GM11168 (cell line): Measurements from ENCODE around the gene HMCN2.
"Not testable (repeated sequence)": the region's sequence is repeated elsewhere in the genome, so short reads cannot be mapped to it uniquely, and the experiment has no call there.

Experiments
- in situ Hi-C: fragments of 300-500 bp; cut with MboI; formaldehyde crosslinking; loops from one replicate; pipeline ENCODE4 v1.12.0; 2022; ENCODE audit warnings: low sequenced_read_pairs; ENCODE audit not compliant: unreplicated experiment

HMCN2 gene

DNA sequence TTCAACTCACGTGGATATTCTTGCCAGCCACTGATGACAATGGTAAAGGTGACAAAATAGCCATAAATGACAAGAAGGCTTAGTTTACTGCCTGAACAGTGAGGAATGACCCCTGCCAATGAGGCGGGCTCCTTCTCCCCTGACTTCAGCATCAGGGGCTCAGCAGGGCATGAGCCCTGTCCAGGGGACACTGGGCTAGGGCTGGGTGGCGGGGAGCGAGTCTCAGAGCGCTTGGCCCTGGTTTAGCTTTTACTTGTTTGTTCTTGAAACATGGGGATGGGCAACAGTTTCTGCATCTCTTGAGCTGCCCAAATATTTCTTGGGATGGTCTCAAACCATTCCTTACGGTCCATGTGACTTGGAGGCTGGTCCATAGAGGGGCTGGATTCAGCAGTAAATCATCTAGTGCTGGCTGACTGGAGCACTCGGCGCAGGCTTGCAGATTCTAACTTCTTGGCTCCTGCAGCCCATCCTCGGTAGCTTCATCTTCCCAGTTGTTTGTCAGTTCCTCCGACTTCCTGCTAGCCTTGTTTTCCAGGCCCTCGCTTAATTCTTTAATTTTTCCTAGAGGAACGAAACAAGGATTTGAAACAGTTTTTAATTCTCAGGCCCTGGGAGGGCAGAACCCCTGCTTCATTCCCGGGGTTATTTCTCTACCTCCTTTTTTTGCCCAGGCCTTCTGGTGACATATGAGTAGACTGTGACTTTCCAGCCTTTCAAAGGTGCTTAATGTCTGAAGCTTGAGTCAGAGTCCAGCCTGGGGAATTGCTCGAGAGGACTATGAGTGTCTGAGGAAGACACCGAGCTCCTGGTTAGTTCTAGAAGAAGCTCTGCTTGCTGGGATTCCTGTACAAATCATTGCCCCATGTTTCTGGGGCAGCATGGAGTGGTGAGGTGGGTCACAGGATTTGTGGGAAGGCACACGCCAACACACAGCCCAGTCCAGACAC lies 4.5 kb upstream of the HMCN2 start:
- in situ Hi-C loops = no loop called here

DNA sequence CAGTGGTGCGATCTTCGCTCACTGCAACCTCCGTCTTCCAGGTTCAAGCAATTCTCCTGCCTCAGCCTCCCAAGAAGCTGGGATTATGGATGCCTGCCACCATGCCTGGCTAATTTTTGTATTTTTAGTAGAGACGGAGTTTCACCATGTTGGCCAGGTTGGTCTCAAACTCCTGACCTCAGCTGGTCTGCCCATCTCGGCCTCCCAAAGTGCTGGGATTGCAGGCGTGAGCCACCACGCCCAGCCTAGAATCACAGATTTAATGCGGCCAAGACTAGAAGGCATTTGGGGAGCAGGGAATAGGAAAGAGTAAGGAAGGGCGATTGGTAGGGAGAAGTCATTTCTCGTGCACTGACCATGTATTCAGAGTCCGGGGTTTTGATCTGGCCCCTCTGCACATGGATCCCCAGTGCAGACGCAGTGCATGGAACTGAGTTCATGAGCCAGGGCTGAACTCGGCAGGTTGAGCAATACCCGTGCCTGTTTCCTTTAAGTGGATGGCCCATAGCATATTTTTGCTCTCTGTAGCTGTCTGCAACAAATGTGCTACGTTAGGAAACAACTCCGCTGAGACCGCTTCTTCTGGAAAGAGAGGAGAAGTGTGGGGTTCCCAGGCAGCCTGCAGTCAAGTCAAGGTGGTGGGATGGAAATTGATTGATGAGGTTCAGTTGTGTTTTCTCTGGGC lies 3.4 kb upstream of the HMCN2 start:
- in situ Hi-C loops = no loop called here

DNA sequence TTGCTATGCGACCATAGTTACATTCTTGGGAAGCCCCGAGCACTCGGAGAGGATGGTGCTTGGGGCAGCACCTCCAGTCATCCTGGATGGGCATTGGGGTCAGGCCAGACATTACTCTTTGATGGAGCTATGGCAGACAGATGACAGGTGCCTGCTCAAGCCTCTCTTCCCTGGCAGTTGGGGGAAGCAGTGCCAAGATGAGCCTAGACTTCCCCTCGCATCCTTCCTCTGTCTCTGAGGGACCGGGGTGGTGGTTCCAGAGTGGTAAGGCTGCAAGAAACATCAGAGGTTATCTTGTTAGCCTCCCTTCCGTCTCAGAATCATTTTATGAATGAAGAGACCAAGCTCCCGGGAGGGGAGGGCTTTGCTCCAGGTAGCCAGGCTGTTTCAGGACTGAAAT lies 2.8 kb upstream of the HMCN2 start:
- in situ Hi-C loops = no loop called here

DNA sequence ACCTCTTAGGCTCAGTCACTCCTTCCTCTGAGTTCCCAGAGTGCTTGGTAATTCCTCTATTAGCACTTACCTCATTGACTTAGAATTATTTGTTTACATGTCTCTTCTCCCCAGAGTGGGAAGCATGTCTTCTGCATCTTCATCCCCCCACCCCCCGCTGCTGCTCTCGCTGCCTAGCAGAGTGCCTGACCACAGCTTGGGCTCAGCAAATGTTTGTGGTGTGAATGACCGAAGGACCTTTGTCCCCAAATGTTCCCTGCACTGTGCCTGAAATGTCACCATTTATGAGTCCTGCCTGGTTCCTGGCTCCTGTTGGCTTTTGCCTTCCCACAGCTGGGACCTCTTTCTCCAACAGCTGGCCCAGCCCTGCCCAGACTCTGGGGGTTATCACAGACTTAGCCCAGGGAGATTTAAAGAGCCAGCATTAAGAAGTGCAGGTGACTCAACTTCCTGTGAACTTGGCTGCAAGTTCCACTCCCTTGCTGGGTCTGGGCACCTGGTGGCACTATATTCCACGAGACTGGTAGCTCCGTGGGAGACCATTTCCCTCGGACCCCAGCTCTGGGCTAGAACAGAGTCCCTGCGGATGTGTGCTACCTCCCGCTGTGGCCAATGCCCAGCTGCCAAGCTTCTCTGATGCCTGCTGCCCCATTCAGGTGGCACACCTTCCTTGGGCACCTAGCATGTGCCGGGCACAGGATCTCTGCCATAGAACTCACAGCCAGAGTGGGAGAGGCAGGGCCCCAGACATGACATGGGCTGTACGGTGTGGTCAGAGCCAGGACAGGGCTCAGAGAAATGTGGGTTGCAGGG lies 1.8 kb upstream of the HMCN2 start:
- in situ Hi-C loops = no loop called here

DNA sequence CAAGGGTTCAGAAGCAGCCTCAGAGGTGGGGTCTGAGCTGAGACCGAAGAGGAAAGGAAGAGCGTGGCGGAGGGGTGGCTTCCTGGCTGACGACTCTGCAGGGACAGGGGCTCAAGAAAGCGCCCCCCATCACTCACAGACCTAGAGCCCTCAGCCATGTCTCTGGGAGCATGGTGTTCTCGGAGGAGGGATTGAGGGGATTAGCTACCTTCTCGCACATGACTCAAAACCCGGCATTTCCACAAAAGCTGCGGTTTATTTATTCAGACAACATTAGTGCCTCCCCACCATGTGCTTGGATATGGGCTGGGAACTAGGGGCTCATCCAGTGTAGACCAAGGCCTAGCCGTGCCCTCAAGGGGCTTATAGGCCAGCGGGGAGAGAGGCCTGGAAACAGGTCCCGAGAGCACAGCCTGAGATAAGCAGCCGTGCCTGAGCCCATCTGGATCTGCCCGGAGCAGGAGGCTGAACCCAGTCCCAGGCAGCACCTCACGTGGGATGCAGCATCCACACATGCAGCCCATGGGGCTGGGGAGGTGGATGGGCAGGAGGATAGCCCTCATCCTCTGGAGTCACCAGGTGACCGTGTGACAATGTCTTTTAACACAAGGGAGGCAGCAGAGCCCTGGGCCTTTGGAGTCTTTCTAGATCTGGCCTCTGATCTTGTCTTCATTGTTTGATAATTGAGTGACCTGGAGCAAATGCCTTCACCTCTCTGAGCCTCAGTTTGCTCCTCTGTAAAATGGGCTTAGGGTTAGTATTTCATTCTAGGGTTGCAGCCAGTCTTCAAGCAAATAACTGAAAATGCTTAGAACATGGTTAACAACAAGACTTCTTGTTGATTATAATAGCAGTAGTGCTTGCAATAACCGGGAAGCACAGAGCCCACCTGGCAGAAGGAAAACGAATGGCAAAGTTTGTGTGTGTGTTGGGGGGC lies 878 bp upstream of the HMCN2 start:
- in situ Hi-C loops = no loop called here

DNA sequence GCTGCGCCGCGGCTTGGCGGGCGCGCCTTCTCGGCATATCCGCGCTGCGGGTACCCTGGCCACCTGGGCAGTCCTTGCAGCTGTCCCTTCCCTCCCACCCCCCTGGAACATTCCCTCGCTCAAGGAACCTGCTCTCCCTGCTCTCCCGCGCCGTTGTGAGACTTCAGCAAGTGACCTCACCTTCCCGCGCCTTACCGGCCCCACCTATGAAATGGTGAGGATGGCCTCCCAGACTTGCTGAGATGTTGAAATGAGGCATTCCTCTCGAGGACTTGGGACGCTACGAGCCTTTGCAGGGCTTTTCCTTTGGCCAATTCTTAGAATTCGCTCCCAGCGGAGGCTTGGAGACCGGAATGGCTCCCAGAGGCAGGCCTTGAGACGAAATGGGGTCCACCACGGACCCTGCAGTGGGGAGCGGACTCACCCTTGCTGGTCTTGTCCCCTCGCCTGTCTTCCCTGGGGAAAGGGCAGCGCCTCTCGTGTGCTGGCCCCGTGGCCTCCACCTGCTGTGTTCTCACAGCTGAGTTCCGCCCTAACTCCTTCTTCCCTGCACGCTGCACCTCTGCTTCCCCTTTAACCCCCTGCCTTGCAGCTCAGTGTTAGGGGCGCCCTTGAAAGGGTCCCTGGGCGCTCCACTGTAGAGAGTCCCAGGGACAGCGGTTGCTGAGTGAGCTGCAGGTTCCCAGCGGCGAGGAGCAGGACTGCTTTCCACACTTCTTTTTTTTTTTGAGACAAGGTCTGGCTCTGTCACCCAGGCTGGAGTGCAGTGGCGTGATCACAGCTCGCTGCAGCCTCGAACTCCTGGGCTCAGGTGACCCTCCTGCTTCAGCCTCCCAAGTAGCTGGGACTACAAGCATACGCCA lies 907 bp downstream of the HMCN2 start:
- in situ Hi-C loops = no loop called here

DNA sequence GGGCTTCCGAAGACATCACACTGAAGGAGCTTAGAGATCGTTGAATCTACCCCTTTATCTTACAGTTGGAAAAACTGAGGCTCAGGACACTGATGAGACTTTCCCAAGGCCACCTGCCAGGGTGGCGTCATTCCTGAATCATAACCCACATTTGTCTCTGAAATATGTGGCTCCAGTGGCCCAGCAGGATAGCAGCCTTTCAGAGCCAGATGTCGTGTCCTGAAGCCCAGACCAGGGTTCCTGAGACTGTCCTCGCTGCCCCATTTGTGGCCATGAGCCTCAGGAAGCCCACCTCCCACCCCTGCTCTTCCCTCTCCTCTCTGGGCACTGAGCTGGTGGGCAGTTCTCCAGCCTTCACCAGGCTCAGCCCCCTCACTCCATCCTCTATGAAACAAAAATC lies 2.4 kb downstream of the HMCN2 start:
- in situ Hi-C loops = no loop called here

DNA sequence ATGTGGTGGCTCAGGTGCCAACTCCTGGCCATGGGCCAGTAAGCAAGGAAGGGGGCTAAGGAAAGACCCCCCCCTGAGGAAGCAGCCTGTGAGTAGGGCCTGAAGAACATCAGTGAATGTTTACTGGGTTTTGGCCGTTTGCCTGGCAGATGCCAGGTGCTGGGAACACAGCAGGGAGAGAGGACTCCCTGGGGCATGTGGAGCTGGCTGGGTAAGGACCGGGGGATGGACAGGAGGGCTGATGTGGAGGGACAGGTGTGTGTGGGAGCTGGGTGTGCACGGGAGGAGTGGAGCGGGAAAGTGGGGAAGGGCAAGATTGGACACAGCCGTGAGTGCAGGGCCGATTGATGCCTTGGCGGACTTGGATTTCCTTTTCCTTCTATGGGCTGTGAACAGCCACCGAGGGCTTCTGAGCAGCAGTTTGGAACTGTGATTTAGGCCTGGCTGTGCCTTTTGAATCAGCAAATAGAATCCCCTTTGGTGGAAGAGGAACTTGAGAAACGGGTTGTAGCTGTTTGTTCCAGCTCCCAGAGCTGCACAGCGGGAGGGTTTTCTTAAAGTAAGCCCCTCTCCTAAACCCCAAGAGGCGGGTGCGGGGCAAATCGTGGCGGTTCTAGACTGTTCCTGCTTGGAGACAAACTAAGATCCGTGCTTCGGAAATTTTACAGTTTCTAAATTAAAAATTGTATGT lies 3.1 kb downstream of the HMCN2 start:
- in situ Hi-C loops = no loop called here

DNA sequence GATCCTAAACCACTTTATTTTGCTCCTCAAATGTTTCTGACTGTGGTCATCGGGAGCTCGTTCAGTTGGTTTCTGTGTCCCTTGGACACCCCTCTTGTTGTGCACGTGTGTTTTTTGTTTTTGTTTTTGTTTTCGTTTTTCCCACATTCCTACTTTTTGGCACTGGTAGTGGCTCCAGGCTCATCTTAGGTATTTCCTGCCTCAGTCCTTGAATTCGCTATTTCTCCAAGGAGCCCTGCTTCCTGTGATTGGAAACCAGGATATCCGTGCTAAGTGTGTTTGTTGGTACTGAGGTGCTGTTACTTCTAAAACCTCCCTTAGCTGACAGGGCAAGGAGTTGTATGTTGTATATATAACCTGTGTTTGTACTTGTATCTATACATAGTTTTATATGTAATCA lies 5.9 kb downstream of the HMCN2 start:
- in situ Hi-C loops = no loop called here

DNA sequence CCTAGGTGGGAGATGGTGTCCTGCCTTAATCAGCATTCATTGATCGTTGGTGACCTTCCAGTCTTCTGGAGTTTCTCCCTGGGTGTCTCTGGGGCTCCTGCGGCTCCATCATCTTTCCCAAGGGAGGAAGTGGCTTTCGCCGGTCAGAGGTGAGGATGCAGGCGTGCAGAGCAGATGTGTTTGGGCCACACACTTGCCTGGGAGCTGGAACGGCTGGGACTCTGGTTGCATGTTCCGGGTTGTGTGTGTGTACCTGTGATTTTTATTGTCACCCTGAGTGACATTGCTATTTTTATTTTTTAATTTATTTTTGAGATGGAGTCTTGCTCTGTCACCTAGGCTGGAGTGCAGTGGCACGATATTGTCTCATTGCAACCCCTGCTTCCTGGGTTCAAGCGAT lies 9.6 kb downstream of the HMCN2 start:
- in situ Hi-C loops = no loop called here

DNA sequence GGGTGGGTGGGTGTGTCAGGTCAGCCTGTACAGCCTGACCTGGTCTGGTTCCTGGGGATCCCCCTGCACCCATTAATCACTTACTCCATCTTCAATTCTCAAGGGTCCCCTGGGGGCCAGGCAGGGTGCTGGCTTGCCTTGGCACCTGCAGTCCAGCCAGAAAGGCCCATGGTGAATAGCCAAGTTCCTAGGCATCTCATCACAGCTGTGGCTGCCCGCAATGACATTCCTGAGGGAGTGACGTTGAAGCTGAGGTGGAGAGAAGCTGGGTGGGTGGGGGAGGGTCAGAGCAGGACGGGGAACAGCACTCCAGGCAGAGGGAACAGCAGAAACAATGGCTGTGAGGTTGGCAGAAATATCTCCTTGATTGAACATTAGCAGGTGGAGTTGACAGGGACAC lies 10.6 kb downstream of the HMCN2 start:
- in situ Hi-C loops = no loop called here

DNA sequence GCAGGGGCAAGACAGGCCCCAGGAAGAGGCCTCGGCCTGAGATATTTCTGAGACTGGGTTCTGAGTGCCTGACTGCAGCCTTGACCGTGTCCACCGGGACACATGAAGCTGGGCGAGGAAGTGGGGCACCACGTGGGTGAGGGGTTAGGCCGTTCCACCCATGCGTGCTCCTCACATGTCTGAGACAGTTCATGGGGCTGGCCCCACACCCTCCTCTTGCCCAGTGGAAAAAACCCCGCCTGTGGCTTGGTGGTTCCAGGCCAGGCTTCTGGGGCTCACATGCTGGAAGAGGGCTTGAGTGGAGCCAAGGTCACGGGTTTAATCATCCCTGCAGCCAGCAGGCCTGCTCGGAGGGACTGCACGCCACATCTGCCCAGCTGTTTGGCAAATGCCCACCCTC lies 11.4 kb downstream of the HMCN2 start:
- in situ Hi-C loops = no loop called here

DNA sequence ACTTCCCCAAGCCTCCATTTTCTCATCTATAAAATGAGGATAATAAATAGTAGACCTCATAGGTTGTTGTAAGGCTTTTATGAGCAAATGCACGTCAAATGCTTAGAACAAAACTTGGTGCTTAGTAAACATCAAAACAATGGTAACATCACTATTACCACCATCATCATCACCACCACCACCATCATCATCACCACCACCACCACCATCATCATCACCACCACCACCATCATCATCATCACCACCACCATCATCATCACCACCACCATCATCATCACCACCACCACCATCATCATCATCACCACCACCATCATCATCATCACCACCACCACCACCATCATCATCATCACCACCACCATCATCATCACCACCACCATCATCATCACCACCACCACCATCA lies 12.0 kb downstream of the HMCN2 start:
- in situ Hi-C loops = not testable (repeated sequence)

DNA sequence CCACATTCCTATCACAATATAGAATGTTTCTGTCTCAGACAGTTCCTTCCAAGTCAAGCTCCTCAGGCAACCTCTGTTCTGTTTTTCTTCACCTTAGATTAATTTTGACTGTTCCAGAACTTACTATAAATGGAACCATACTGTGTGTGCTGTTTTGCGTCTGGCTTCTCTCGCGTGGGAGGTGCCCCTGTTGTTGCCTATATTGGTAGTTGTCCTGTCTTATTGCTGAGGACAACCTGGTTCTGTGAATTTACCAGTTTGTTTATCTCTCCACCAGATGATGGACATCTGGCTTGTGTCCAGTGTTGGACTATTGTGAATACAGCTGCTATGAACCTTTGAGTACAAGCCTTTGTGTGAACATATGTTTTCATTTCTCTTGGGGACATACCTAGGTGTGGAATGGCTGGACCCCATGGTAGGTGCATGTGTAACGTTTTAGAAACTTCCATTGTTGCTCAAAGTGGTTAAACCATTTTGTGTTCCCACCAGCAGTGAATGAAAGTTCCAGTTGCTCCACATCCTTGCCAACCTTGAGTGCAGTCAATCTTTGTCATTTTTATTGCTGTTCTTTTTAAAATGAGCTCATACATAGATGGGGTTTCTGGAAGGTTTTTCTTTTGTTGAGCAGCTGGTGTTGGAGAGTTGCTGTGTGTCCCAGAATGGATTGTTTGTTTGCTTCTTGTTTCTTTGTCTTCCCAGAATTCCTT lies 18.1 kb downstream of the HMCN2 start:
- in situ Hi-C loops = no loop called here

DNA sequence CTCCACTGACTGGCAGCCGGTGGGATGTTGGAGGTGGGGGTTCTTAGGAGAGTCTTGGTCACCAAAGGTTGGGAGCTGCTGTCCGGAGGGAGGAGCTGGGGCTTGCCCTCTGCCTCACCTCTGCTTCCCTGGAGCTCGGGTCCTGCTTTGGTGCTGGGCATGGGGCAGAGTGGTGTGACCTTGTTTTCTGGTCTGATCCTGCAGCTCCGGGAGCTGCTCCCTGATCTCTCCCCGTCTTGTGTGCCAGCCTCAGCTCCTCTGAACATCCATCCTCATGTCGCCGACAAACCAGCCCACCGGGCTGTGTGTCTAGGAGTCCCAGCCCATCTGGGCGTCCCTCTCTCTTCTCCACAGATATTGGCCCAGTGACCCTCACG lies 18.7 kb downstream of the HMCN2 start:
- in situ Hi-C loops = no loop called here

DNA sequence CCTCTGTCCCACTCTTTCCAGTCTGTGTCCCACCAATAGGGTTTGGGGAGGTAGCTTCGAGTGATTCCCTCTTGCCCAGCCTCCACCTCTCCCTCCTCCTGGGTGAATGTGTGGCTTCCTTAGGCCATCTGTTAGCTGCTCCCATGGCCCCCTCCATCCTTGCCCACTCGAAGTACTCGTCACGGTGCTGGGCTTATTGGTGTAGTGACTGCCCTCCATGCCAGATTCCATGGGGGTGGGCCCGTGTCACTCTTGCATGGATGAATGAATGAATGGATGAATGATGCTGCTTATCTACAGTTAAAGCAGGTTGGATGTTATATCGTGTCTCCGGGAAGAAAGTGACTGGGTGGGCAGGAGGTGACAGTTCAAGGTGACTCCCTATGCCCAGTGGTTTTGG lies 19.1 kb downstream of the HMCN2 start:
- in situ Hi-C loops = no loop called here

DNA sequence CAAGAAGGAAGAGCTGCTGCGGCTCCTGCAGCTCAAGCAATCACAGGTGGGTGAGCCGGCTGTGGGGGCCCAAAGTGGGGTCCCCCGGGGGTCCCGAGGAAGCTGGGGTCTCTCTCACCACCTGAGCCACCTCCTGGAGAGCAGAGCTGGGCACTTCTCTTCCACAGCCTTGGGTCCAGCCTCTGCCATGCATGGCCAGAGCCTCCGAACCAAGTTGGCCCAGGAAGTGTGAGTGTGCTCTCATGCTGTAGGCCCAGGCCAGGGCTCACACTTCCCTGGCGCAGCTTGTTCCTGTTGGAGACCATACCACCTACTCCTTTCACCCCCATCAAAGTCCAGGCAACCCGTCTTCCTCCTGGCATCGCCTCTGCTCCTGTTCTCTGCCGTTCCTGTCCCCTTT lies 19.7 kb downstream of the HMCN2 start:
- in situ Hi-C loops = no loop called here
